Esophagus squamous epithelium (tissue), 4 donors: Measurements from ENCODE around the gene ENDOV.

ENCODE experiments used
- POLR2A ChIP-seq, 4 donors: fragments of 450-650 bp; IDR thresholded peaks; one replicate each; pipeline ENCODE4 v1.6.1; 2017; ENCODE audit warnings: antibody characterized with exemption in 4 of 4, mild to moderate bottlenecking in 4 of 4, moderate library complexity in 3 of 4
- TF ChIP-seq, protein P1 (sequence below), 6 experiments: fragments of 450-650 bp in 4 of 6; fragments of 200-600 bp in 2 of 6; sonication (generic) in 2 of 6; IDR thresholded peaks; one replicate each; pipeline ENCODE4 v1.5.1; 2016 to 2019; ENCODE audit warnings: antibody characterized with exemption in 6 of 6, mild to moderate bottlenecking in 4 of 6, moderate library complexity in 4 of 6

DNA sequence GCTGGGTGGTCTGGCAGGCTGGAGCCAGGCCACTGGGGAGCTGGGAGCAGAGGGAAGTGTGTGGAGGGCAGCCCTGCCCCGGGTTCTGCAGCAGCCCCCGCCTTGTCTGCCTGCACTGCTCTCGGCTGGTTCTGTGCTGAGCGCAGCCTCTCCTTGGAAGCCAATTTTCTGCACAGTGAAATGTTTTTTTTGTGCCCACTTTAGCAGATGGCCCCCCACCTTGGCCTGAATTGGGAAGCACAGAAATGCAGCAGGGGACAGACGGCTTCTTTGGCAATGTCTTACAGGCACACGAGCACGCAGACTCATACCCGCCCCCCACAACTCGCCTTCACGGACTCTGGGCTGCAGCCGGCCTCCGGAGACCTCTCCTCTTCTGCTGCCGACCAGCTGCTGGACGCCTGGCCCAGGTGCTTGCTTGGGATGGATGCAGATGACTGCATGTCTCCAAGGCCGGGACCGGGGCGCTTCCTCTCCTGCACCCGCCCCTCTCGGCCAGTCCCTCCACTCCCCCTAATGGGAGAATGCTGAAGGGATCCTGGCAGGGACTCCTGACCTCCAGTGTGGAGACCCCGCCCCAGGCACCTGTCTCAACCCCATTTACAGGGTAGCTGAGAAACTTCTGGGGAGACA lies 46.7 kb downstream of the ENDOV start:
- TF ChIP-seq, protein P1, sequence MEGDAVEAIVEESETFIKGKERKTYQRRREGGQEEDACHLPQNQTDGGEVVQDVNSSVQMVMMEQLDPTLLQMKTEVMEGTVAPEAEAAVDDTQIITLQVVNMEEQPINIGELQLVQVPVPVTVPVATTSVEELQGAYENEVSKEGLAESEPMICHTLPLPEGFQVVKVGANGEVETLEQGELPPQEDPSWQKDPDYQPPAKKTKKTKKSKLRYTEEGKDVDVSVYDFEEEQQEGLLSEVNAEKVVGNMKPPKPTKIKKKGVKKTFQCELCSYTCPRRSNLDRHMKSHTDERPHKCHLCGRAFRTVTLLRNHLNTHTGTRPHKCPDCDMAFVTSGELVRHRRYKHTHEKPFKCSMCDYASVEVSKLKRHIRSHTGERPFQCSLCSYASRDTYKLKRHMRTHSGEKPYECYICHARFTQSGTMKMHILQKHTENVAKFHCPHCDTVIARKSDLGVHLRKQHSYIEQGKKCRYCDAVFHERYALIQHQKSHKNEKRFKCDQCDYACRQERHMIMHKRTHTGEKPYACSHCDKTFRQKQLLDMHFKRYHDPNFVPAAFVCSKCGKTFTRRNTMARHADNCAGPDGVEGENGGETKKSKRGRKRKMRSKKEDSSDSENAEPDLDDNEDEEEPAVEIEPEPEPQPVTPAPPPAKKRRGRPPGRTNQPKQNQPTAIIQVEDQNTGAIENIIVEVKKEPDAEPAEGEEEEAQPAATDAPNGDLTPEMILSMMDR (IDR thresholded peaks at IDR 0.05) = no peak
- no peak for TF ChIP-seq POLR2A (IDR thresholded peaks at IDR 0.05)
